PC-3 (cell line): ENCODE results near the gene FGF18. TPM values are rescaled to one million over a fixed set of nuclear protein-coding genes. Genes with fewer than 3 reads are reported as not detected.

Experiments
- ATAC-seq: fragments of 200-7000 bp; cut with Tn5 transposase; 2 replicates; pipeline ENCODE4 v1.9.1; 2020; ENCODE audit warnings: mild to moderate bottlenecking, moderate library complexity
- BruUV-seq: library from RNA; stranded (reverse); fragments of 400-500 nt; replicated peaks from 2 replicates; lab custom pipeline; 2021; lab: Mats Ljungman, UMichigan
- CTCF ChIA-PET: fragments of 300-600 bp; sonication (Branson Sonifier 250); formaldehyde crosslinking; loops from one replicate; lab custom pipeline; 2022; ENCODE audit warnings: antibody characterized with exemption; lab: Charles Lee
- POLR2A ChIA-PET: fragments of 300-600 bp; sonication (Branson Sonifier 250); formaldehyde crosslinking; loops from one replicate; lab custom pipeline; 2022; ENCODE audit warnings: antibody characterized with exemption; ENCODE audit not compliant: unreplicated experiment; lab: Charles Lee
- DNase-seq: peaks from one replicate; pipeline ENCODE4 v3.0.0-alpha.2; 2015
- H2AFZ ChIP-seq: fragments of 300-600 bp; sonication (generic); 2 replicates; pipeline ENCODE4 v1.6.0; 2016; ENCODE audit warnings: antibody characterized with exemption, low read length
- H3F3A ChIP-seq: fragments of 300-600 bp; sonication (generic); one replicate; pipeline ENCODE4 v1.6.0; 2017; ENCODE audit warnings: antibody characterized with exemption, low read length, control low read depth, mild to moderate bottlenecking; ENCODE audit not compliant: unreplicated experiment
- H3K27ac ChIP-seq: fragments of 300-600 bp; sonication (generic); 2 replicates; pipeline ENCODE4 v1.5.1; 2016; ENCODE audit warnings: mild to moderate bottlenecking, low read length
- H3K27me3 ChIP-seq: fragments of 300-600 bp; sonication (generic); 2 replicates; pipeline ENCODE4 v1.6.1; 2016; ENCODE audit warnings: low read length, mixed read lengths
- H3K36me3 ChIP-seq: fragments of 300-600 bp; sonication (generic); 2 replicates; pipeline ENCODE4 v1.6.1; 2016; ENCODE audit warnings: low read depth, mixed run types, low read length, mixed read lengths
- H3K4me1 ChIP-seq: fragments of 300-600 bp; sonication (generic); 2 replicates; pipeline ENCODE4 v1.5.1; 2016; ENCODE audit warnings: low read length; ENCODE audit not compliant: insufficient read depth
- H3K4me2 ChIP-seq: fragments of 300-600 bp; sonication (generic); 2 replicates; pipeline ENCODE4 v1.6.0; 2016; ENCODE audit warnings: low read length
- H3K4me3 ChIP-seq: fragments of 300-600 bp; sonication (generic); 2 replicates; pipeline ENCODE4 v1.5.1; 2016; ENCODE audit warnings: mild to moderate bottlenecking, low read length, mixed read lengths
- H3K79me2 ChIP-seq: fragments of 300-600 bp; sonication (generic); 2 replicates; pipeline ENCODE4 v1.6.1; 2017; ENCODE audit warnings: low read length, mixed read lengths
- H3K9ac ChIP-seq: fragments of 300-600 bp; sonication (generic); 2 replicates; pipeline ENCODE4 v1.6.0; 2016; ENCODE audit warnings: mild to moderate bottlenecking, low read length
- H3K9me2 ChIP-seq: fragments of 300-600 bp; sonication (generic); replicated peaks from 2 replicates; pipeline ENCODE4 v1.6.1; 2016; ENCODE audit warnings: mixed run types, low read length, mixed read lengths
- H3K9me3 ChIP-seq: fragments of 300-600 bp; sonication (generic); 2 replicates; pipeline ENCODE4 v1.6.1; 2016; ENCODE audit warnings: low read length, mixed read lengths
- H4K20me1 ChIP-seq: fragments of 300-600 bp; sonication (generic); 2 replicates; pipeline ENCODE4 v1.6.1; 2016; ENCODE audit warnings: low read length, mixed read lengths
- CTCF ChIP-seq: fragments of 300-600 bp; sonication (generic); conservative IDR thresholded peaks from 2 replicates; pipeline ENCODE4 v1.5.1; 2017; ENCODE audit warnings: antibody characterized with exemption, low read depth, mild to moderate bottlenecking, low read length
- EZH2 ChIP-seq: fragments of 300-600 bp; sonication (generic); IDR thresholded peaks from one replicate; pipeline ENCODE4 v1.6.1; 2017; ENCODE audit warnings: antibody characterized with exemption, mild to moderate bottlenecking, low read length; ENCODE audit not compliant: unreplicated experiment
- EZH2phosphoT487 ChIP-seq: fragments of 300-600 bp; sonication (generic); IDR thresholded peaks from 2 replicates; pipeline ENCODE4 v1.6.1; 2018; ENCODE audit warnings: mild to moderate bottlenecking, antibody characterized with exemption, low read length, borderline replicate concordance
- intact Hi-C: fragments of 100-400 bp; cut with micrococcal nuclease; formaldehyde crosslinking; loops from 2 replicates; pipeline ENCODE4 v1.9.0; 2023
- total RNA-seq: library from RNA; depleted of rRNA; stranded (reverse); fragments of >200 nt; gene quantifications from 2 replicates; pipeline ENCODE4 v1.2.3, GENCODE V29; 2014

The FGF18 gene
- total RNA-seq, 1 experiment from 2014 or later = 0.26 TPM

- Histone ChIP-seq H3K4me1 (no peaks in the 10 kb centered on the region), H3K4me3 (no peak overlapping the region), H3K9ac (no peak overlapping the region), H3K27ac (no peak overlapping the region), H3K4me2 (no peak overlapping the region), H2AFZ (no peak overlapping the region), H3K27me3 (no peaks in the 10 kb centered on the region), H3K36me3 (no peaks in the 10 kb centered on the region), H3K79me2 (no peaks in the 10 kb centered on the region), H3K9me3 (no peaks in the 10 kb centered on the region), H3F3A (no peaks in the 10 kb centered on the region), H4K20me1 (no peaks in the 10 kb centered on the region), H3K9me2 (no peaks in the 10 kb centered on the region)
- no peak for ATAC-seq
- BruUV-seq = no TSS peak
- TF ChIP-seq EZH2phosphoT487 (no peak), EZH2 (no peak), CTCF (no peak)
- intact Hi-C loops = no loop called here
- ChIA-PET POLR2A (no interaction called here), CTCF (no interaction called here)
- no peak for DNase-seq
Observed at GRCh38 chr5:171431251-171431777, 11.9 kb downstream of the FGF18 start.

- intact Hi-C loops = no loop called here
- ATAC-seq (no peak), DNase-seq (no peak)
- H3F3A ChIP-seq = no peaks in the 10 kb centered on the region
- no peak overlapping the region for H3K4me3 ChIP-seq
- BruUV-seq = no TSS peak
- H3K79me2 ChIP-seq = no peaks in the 10 kb centered on the region
- no peaks in the 10 kb centered on the region for H3K36me3 ChIP-seq
- H3K4me2 ChIP-seq = no peak overlapping the region
- H3K9me3 ChIP-seq = no peaks in the 10 kb centered on the region
- H3K9ac ChIP-seq = no peak overlapping the region
- H3K27ac ChIP-seq = no peak overlapping the region
- no peaks in the 10 kb centered on the region for H3K9me2 ChIP-seq
- CTCF ChIA-PET = no interaction called here
- no peaks in the 10 kb centered on the region for H3K4me1 ChIP-seq
- no peak for TF ChIP-seq EZH2phosphoT487
- TF ChIP-seq EZH2 = no peak
- no peak for TF ChIP-seq CTCF
- H3K27me3 ChIP-seq = no peaks in the 10 kb centered on the region
- H4K20me1 ChIP-seq = no peaks in the 10 kb centered on the region
- H2AFZ ChIP-seq = no peak overlapping the region
- POLR2A ChIA-PET = no interaction called here
Observed at GRCh38 chr5:171432076-171432475, 12.6 kb downstream of the FGF18 start.

GRCh38 chr5:171432583-171433351 lies 13.3 kb downstream of the FGF18 start:
- Histone ChIP-seq H2AFZ (no peak overlapping the region), H3K27me3 (no peaks in the 10 kb centered on the region), H3F3A (no peaks in the 10 kb centered on the region), H3K9me3 (no peaks in the 10 kb centered on the region), H3K4me3 (no peak overlapping the region), H3K27ac (no peak overlapping the region), H3K4me2 (no peak overlapping the region), H3K79me2 (no peaks in the 10 kb centered on the region), H3K4me1 (no peaks in the 10 kb centered on the region), H3K9ac (no peak overlapping the region), H4K20me1 (no peaks in the 10 kb centered on the region), H3K36me3 (no peaks in the 10 kb centered on the region), H3K9me2 (no peaks in the 10 kb centered on the region)
- ChIA-PET POLR2A (no interaction called here), CTCF (no interaction called here)
- no TSS peak for BruUV-seq
- DNase-seq (no peak), ATAC-seq (no peak)
- TF ChIP-seq EZH2phosphoT487 (no peak), EZH2 (no peak), CTCF (no peak)
- intact Hi-C loops = no loop called here
